ENCODE measurements around the gene BMPR2.
"Not testable (repeated sequence)": the region's sequence is repeated elsewhere in the genome, so short reads cannot be mapped to it uniquely, and the experiment has no call there.

BMPR2 gene

GRCh38 chr2:202373490-202373889, 2.6 kb upstream of the BMPR2 start:
- Mint-ChIP-seq H3K27ac (no peak overlapping the region), H3K9me3 (no peaks in the 10 kb centered on the region), H3K27me3 (peaks cover 9% of the 10 kb centered on the region), H3K36me3 (ENCODE audit: low read depth) (peaks cover 24% of the 10 kb centered on the region), H3K4me3 (no peak overlapping the region), H3K4me1 (ENCODE audit: low read depth) (peaks cover 9% of the 10 kb centered on the region)
- intact Hi-C loops (cut with micrococcal nuclease) = loop anchor here (10.0 kb wide), 1 partner anchor 641 kb away; the partner anchor contains the start of gene NBEAL1

- H3K4me3 Mint-ChIP-seq, H3K27me3 Mint-ChIP-seq, H3K9me3 Mint-ChIP-seq, H3K27ac Mint-ChIP-seq: not testable (repeated sequence)
- H3K4me1 Mint-ChIP-seq (ENCODE audit: low read depth) = peaks cover 13% of the 10 kb centered on the region
- intact Hi-C loops (cut with micrococcal nuclease) = loop anchor here (10.0 kb wide), 1 partner anchor 640 kb away; the partner anchor contains the start of gene NBEAL1
- H3K36me3 Mint-ChIP-seq (ENCODE audit: low read depth) = peaks cover 24% of the 10 kb centered on the region
Measured at GRCh38 chr2:202374383-202374782, 1.7 kb upstream of the BMPR2 start.

GRCh38 chr2:202375033-202375608, 1.0 kb upstream of the BMPR2 start:
- intact Hi-C loops (cut with micrococcal nuclease) = loop anchor here (5.0 to 10.0 kb wide), 3 partner anchors 108 to 640 kb away; partner anchors contain the start of genes CARF, NBEAL1, NOP58 and WDR12
- Mint-ChIP-seq H3K27me3 (peaks cover 9% of the 10 kb centered on the region), H3K4me1 (ENCODE audit: low read depth) (peaks cover 19% of the 10 kb centered on the region), H3K9me3 (no peaks in the 10 kb centered on the region), H3K36me3 (ENCODE audit: low read depth) (peaks cover 24% of the 10 kb centered on the region), H3K4me3 (peak overlapping the region; percentile 88), H3K27ac (peak overlapping the region; percentile 94)

GRCh38 chr2:202376460-202377206, 506 bp downstream of the BMPR2 start:
- H3K4me3 Mint-ChIP-seq = peak overlapping the region; percentile 88
- H3K27ac Mint-ChIP-seq = peak overlapping the region; percentile 94
- H3K36me3 Mint-ChIP-seq (ENCODE audit: low read depth) = peaks cover 24% of the 10 kb centered on the region
- H3K9me3 Mint-ChIP-seq = no peaks in the 10 kb centered on the region
- intact Hi-C loops (cut with micrococcal nuclease) = loop anchor here (5.0 to 10.0 kb wide), 3 partner anchors 109 to 638 kb away; partner anchors contain the start of genes CARF, NBEAL1, NOP58 and WDR12
- peaks cover 9% of the 10 kb centered on the region for H3K27me3 Mint-ChIP-seq
- peaks cover 26% of the 10 kb centered on the region for H3K4me1 Mint-ChIP-seq (ENCODE audit: low read depth)

- intact Hi-C loops (cut with micrococcal nuclease) = loop anchor here (5.0 to 10.0 kb wide), 3 partner anchors 110 to 638 kb away; partner anchors contain the start of genes CARF, NBEAL1, NOP58 and WDR12
- Mint-ChIP-seq H3K27me3 (peaks cover 9% of the 10 kb centered on the region), H3K27ac (peak overlapping the region; percentile 94), H3K9me3 (no peaks in the 10 kb centered on the region), H3K4me1 (ENCODE audit: low read depth) (peaks cover 28% of the 10 kb centered on the region), H3K36me3 (ENCODE audit: low read depth) (peaks cover 24% of the 10 kb centered on the region), H3K4me3 (peak overlapping the region; percentile 88)
Measured at GRCh38 chr2:202377207-202377761, 1.2 kb downstream of the BMPR2 start.

GRCh38 chr2:202378001-202378400, 1.9 kb downstream of the BMPR2 start:
- Mint-ChIP-seq H3K27ac (no peak overlapping the region), H3K36me3 (ENCODE audit: low read depth) (peaks cover 24% of the 10 kb centered on the region), H3K9me3 (no peaks in the 10 kb centered on the region), H3K4me1 (ENCODE audit: low read depth) (peaks cover 28% of the 10 kb centered on the region), H3K27me3 (peaks cover 9% of the 10 kb centered on the region), H3K4me3 (peak overlapping the region; percentile 88)
- intact Hi-C loops (cut with micrococcal nuclease) = loop anchor here (5.0 to 10.0 kb wide), 3 partner anchors 111 to 637 kb away; partner anchors contain the start of genes CARF, NBEAL1, NOP58 and WDR12

DNA sequence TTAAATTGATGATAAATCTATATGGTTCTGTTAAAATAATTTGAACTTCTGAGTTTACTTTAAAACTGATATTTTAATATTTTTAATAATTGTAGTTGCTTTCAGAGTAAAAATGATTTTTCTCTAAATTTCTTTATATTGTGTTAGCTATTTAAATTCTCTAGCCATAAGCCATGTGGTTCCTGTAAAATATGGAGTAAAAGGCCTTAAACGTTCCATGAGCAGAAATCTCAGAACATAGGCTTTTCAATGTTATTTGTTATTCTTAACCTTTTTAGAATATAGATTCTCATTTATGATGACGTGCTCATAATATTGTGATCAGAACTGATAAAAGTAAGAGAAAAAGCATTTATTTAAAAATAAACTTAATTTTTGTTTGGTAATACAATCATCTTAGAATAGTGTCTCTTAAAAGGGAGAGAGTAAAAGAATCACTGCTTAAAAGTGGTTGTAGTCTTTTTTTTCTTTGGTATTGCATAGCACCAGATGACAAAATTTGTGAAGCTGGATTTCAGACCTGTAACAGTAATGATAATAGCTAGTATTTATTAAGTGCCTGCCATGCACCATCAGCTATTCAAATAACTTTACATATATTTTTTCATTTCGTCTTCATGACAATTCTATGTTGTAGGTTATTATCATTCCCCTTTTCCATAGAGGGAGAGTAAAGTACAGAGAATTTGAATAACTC, 2.7 kb downstream of the BMPR2 start:
- Mint-ChIP-seq H3K9me3 (no peaks in the 10 kb centered on the region), H3K27me3 (peaks cover 6% of the 10 kb centered on the region), H3K36me3 (ENCODE audit: low read depth) (peaks cover 24% of the 10 kb centered on the region), H3K27ac (no peak overlapping the region), H3K4me1 (ENCODE audit: low read depth) (peaks cover 28% of the 10 kb centered on the region), H3K4me3 (peak overlapping the region; percentile 30)
- intact Hi-C loops (cut with micrococcal nuclease) = loop anchor here (5.0 to 10.0 kb wide), 3 partner anchors 112 to 636 kb away; partner anchors contain the start of genes CARF, NBEAL1, NOP58 and WDR12

- intact Hi-C loops (cut with micrococcal nuclease) = no loop called here
- Mint-ChIP-seq H3K27me3 (no peaks in the 10 kb centered on the region), H3K4me3 (no peak overlapping the region), H3K27ac (no peak overlapping the region), H3K4me1 (ENCODE audit: low read depth) (peaks cover 42% of the 10 kb centered on the region), H3K36me3 (ENCODE audit: low read depth) (no peaks in the 10 kb centered on the region), H3K9me3 (no peaks in the 10 kb centered on the region)
Measured at GRCh38 chr2:202382684-202383083, 6.6 kb downstream of the BMPR2 start.

- H3K27ac Mint-ChIP-seq; intact Hi-C loops (cut with micrococcal nuclease); H3K27me3 Mint-ChIP-seq; H3K9me3 Mint-ChIP-seq; H3K36me3 Mint-ChIP-seq (ENCODE audit: low read depth); H3K4me3 Mint-ChIP-seq: not testable (repeated sequence)
- H3K4me1 Mint-ChIP-seq (ENCODE audit: low read depth) = peaks cover 26% of the 10 kb centered on the region
Measured at GRCh38 chr2:202386495-202386894, 10.4 kb downstream of the BMPR2 start.

- H3K36me3 Mint-ChIP-seq (ENCODE audit: low read depth) = peaks cover 12% of the 10 kb centered on the region
- intact Hi-C loops (cut with micrococcal nuclease) = no loop called here
- no peak overlapping the region for H3K4me3 Mint-ChIP-seq
- H3K4me1 Mint-ChIP-seq (ENCODE audit: low read depth) = peaks cover 23% of the 10 kb centered on the region
- no peaks in the 10 kb centered on the region for H3K27me3 Mint-ChIP-seq
- H3K27ac Mint-ChIP-seq = no peak overlapping the region
- no peaks in the 10 kb centered on the region for H3K9me3 Mint-ChIP-seq
Measured at GRCh38 chr2:202387608-202388342, 11.6 kb downstream of the BMPR2 start.

- Mint-ChIP-seq H3K9me3 (no peaks in the 10 kb centered on the region), H3K4me1 (ENCODE audit: low read depth) (no peaks in the 10 kb centered on the region), H3K27ac (no peak overlapping the region), H3K27me3 (no peaks in the 10 kb centered on the region), H3K36me3 (ENCODE audit: low read depth) (peaks cover 6% of the 10 kb centered on the region), H3K4me3 (no peak overlapping the region)
- intact Hi-C loops (cut with micrococcal nuclease) = no loop called here
Measured at GRCh38 chr2:202400941-202401340, 24.8 kb downstream of the BMPR2 start.

DNA sequence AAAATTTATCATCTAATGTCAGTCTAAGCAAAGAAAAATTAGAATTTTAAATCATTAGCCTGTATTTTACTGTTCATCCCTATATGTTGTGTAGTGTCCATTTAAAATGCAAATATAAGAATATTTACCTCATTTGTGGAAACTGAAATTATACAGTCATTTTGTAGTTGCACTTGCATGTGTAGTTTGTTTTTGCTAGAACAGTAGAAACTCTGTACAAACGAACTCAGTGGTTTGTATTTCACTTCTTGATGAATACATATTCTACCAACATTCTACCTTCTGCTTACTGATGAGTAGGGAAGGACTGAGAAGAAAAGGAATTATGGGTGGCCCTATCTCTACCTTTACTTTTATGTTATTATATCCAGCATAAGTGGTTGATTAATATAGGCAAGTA, 29.7 kb downstream of the BMPR2 start:
- intact Hi-C loops (cut with micrococcal nuclease) = no loop called here
- no peak overlapping the region for H3K4me3 Mint-ChIP-seq
- H3K4me1 Mint-ChIP-seq (ENCODE audit: low read depth) = no peaks in the 10 kb centered on the region
- no peak overlapping the region for H3K27ac Mint-ChIP-seq
- no peaks in the 10 kb centered on the region for H3K27me3 Mint-ChIP-seq
- peaks cover 6% of the 10 kb centered on the region for H3K36me3 Mint-ChIP-seq (ENCODE audit: low read depth)
- no peaks in the 10 kb centered on the region for H3K9me3 Mint-ChIP-seq

DNA sequence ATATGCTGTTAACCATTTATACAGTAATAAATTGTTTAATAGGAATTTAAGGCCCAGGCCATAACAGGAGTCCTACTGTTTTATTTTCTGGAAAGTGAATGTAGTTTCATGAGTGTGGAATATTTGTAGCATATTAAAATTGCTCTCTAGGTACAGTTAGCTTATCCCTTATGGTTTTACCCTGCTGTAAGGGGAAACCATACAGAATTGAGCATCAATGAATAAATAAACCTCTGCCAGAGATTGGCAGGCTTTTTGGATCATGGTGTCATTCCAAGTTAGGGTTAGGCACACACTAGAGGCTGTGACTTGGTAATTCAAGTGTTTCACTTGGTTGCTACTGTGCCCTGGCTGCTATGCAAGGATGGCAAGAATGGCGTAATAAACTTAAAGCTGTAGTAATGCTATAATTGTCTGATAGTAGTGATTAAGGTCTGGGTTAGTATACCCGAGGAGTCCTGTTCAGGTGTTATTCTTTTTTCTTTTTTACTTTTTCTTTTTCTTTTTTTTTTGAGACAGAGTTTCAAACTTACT, 30.4 kb downstream of the BMPR2 start:
- peaks cover 6% of the 10 kb centered on the region for H3K4me1 Mint-ChIP-seq (ENCODE audit: low read depth)
- no peak overlapping the region for H3K4me3 Mint-ChIP-seq
- no peaks in the 10 kb centered on the region for H3K9me3 Mint-ChIP-seq
- no peak overlapping the region for H3K27ac Mint-ChIP-seq
- peaks cover 6% of the 10 kb centered on the region for H3K36me3 Mint-ChIP-seq (ENCODE audit: low read depth)
- no peaks in the 10 kb centered on the region for H3K27me3 Mint-ChIP-seq
- intact Hi-C loops (cut with micrococcal nuclease) = no loop called here

All from dendritic cell treated with granulocyte-macrophage colony-stimulating factor and Interleukin-4, amounts not matched to agents 40 ng/mL and 50 ng/mL, for 4 days (primary cell).